HCT116 (cell line): ENCODE results near the gene SCD5.

Source experiments
- CEBPB ChIP-seq: IDR thresholded peaks from 2 replicates; pipeline ENCODE4 v1.6.1; 2012; ENCODE audit warnings: low read depth
- ELF1 ChIP-seq: IDR thresholded peaks from 2 replicates; pipeline ENCODE4 v1.6.1; 2012; ENCODE audit warnings: low read depth, borderline replicate concordance
- EZH2 ChIP-seq: fragments of 200-600 bp; sonication (generic); IDR thresholded peaks from 2 replicates; pipeline ENCODE4 v1.6.1; 2017; ENCODE audit warnings: antibody characterized with exemption, mixed run types
- EZH2phosphoT487 ChIP-seq: fragments of 200-600 bp; IDR thresholded peaks from 2 replicates; pipeline ENCODE4 v1.6.1; 2018; ENCODE audit warnings: antibody characterized with exemption, borderline replicate concordance
- JUND ChIP-seq: IDR thresholded peaks from 2 replicates; pipeline ENCODE4 v1.6.1; 2012
- POLR2A ChIP-seq: IDR thresholded peaks from 2 replicates; pipeline ENCODE4 v1.7.0; 2011; ENCODE audit warnings: borderline replicate concordance; ENCODE audit not compliant: insufficient read depth, insufficient read length; ENCODE audit errors: extremely low read depth
- POLR2AphosphoS5 ChIP-seq: IDR thresholded peaks from 2 replicates; pipeline ENCODE4 v1.6.1; 2011; ENCODE audit warnings: mild to moderate bottlenecking, low read depth, low read length, moderate library complexity
- TCF7L2 ChIP-seq: IDR thresholded peaks from 2 replicates; pipeline ENCODE4 v1.7.0; 2011; ENCODE audit warnings: borderline replicate concordance, inconsistent platforms; ENCODE audit not compliant: insufficient read depth, insufficient read length; ENCODE audit errors: extremely low read depth
- YY1 ChIP-seq: IDR thresholded peaks from 2 replicates; pipeline ENCODE4 v1.6.1; 2011; ENCODE audit warnings: low read length, low read depth, moderate library complexity, mild to moderate bottlenecking; ENCODE audit not compliant: insufficient replicate concordance; ENCODE audit errors: extremely low read depth
- TF ChIP-seq, protein P1 (sequence below), 3 experiments: fragments of 200-600 bp in 1 of 3; sonication (generic) in 1 of 3; IDR thresholded peaks in 2 of 3; conservative IDR thresholded peaks in 1 of 3; 2 replicates each; pipeline ENCODE4 v1.5.1; 2012 to 2017; ENCODE audit warnings: low read depth in 2 of 3, low read length in 2 of 3, antibody characterized with exemption in 1 of 3, borderline replicate concordance in 1 of 3, control low read depth in 1 of 3, mild to moderate bottlenecking in 1 of 3, mixed read lengths in 1 of 3, mixed run types in 1 of 3, moderate library complexity in 1 of 3; ENCODE audit not compliant: insufficient read depth in 1 of 3
- TF ChIP-seq, protein P2 (sequence below): IDR thresholded peaks from 2 replicates; pipeline ENCODE4 v1.6.1; 2012
- TF ChIP-seq, protein P3 (sequence below): IDR thresholded peaks from 2 replicates; pipeline ENCODE4 v1.6.1; 2012; ENCODE audit warnings: low read depth
- TF ChIP-seq, protein P4 (sequence below): IDR thresholded peaks from 2 replicates; pipeline ENCODE4 v1.6.1; 2012

DNA sequence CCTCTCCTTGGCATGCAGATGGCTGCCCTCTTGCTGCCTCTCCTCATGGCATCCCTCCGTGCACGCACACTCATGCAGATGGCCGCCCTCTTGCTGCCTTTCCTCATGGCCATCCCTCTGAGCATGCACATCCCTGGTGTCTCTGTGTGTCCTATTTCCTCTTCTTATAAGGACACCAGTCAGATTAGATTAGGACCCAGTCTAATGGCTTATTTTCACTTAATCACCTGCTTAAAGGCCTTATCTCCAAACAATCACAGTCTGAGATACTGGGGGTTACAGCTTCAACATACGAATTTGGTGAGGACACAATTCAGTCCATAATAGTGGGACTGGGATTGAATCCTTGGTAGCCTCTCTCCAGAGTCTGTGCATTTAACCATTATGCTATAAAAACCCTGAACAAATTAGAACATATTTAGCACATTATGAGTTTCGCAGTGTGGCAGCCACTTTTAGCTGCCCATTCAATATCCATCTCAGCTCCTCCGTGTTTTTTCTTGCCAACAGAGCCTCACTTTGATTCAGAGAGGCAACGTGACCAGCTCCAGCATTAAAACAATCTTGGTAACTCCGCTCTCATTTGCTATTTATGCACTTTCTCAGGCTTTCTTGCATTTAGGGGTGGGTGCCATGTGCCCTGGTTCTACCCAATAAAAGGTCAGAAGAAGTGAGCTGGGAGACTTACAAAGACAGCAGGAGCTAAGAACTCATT, 210.6 kb downstream of the SCD5 start:
- no peak for TF ChIP-seq EZH2
- no peak for TF ChIP-seq POLR2AphosphoS5
- TF ChIP-seq, protein P1, sequence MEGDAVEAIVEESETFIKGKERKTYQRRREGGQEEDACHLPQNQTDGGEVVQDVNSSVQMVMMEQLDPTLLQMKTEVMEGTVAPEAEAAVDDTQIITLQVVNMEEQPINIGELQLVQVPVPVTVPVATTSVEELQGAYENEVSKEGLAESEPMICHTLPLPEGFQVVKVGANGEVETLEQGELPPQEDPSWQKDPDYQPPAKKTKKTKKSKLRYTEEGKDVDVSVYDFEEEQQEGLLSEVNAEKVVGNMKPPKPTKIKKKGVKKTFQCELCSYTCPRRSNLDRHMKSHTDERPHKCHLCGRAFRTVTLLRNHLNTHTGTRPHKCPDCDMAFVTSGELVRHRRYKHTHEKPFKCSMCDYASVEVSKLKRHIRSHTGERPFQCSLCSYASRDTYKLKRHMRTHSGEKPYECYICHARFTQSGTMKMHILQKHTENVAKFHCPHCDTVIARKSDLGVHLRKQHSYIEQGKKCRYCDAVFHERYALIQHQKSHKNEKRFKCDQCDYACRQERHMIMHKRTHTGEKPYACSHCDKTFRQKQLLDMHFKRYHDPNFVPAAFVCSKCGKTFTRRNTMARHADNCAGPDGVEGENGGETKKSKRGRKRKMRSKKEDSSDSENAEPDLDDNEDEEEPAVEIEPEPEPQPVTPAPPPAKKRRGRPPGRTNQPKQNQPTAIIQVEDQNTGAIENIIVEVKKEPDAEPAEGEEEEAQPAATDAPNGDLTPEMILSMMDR (IDR thresholded peaks at IDR 0.05 in 2 of 3, conservative IDR thresholded peaks at IDR 0.05 in 1 of 3; ENCODE audit: borderline replicate concordance in 1 of 3, insufficient read depth in 1 of 3, low read depth in 2 of 3, low read length in 2 of 3): no peak
- no peak for TF ChIP-seq EZH2phosphoT487
- TF ChIP-seq TCF7L2: no peak
- TF ChIP-seq POLR2A: no peak
- no peak for TF ChIP-seq ELF1
- TF ChIP-seq CEBPB: no peak
- TF ChIP-seq JUND: no peak
- TF ChIP-seq YY1: no peak
- TF ChIP-seq, protein P2, sequence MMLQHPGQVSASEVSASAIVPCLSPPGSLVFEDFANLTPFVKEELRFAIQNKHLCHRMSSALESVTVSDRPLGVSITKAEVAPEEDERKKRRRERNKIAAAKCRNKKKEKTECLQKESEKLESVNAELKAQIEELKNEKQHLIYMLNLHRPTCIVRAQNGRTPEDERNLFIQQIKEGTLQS: no peak
- TF ChIP-seq, protein P3, sequence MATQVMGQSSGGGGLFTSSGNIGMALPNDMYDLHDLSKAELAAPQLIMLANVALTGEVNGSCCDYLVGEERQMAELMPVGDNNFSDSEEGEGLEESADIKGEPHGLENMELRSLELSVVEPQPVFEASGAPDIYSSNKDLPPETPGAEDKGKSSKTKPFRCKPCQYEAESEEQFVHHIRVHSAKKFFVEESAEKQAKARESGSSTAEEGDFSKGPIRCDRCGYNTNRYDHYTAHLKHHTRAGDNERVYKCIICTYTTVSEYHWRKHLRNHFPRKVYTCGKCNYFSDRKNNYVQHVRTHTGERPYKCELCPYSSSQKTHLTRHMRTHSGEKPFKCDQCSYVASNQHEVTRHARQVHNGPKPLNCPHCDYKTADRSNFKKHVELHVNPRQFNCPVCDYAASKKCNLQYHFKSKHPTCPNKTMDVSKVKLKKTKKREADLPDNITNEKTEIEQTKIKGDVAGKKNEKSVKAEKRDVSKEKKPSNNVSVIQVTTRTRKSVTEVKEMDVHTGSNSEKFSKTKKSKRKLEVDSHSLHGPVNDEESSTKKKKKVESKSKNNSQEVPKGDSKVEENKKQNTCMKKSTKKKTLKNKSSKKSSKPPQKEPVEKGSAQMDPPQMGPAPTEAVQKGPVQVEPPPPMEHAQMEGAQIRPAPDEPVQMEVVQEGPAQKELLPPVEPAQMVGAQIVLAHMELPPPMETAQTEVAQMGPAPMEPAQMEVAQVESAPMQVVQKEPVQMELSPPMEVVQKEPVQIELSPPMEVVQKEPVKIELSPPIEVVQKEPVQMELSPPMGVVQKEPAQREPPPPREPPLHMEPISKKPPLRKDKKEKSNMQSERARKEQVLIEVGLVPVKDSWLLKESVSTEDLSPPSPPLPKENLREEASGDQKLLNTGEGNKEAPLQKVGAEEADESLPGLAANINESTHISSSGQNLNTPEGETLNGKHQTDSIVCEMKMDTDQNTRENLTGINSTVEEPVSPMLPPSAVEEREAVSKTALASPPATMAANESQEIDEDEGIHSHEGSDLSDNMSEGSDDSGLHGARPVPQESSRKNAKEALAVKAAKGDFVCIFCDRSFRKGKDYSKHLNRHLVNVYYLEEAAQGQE: no peak
- TF ChIP-seq, protein P4, sequence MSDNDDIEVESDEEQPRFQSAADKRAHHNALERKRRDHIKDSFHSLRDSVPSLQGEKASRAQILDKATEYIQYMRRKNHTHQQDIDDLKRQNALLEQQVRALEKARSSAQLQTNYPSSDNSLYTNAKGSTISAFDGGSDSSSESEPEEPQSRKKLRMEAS: no peak
